Stimulated activated CD4-positive, alpha-beta T cell treated with anti-CD3 and anti-CD28 coated beads, Interleukin-1b, Interleukin-23, amount 100 ng/mL, for 48 hours (primary cell): ENCODE measurements around the gene RRBP1.

ENCODE experiments used
- DNase-seq: peaks from one replicate; pipeline ENCODE4 v3.0.0-alpha.2; 2020

The RRBP1 gene

GRCh38 chr20:17565169-17565845, 116.7 kb downstream of the RRBP1 start:
- no peak for DNase-seq
